H9 (cell line): ENCODE data around the gene CDKN2C. TPM values are rescaled to one million over a fixed set of nuclear protein-coding genes. Genes with fewer than 3 reads are reported as not detected.

Source experiments
- DNase-seq: peaks from one replicate; pipeline ENCODE4 v3.0.0-alpha.2; 2017
- H2AFZ ChIP-seq: one replicate; pipeline ENCODE4 v1.6.1; 2013; ENCODE audit warnings: mild to moderate bottlenecking, low read length, control low read depth, moderate library complexity
- H2AK5ac ChIP-seq: 2 replicates; pipeline ENCODE4 v1.6.1; 2013; ENCODE audit warnings: low read length, control low read depth, mixed read lengths; ENCODE audit not compliant: insufficient read length
- H2BK120ac ChIP-seq: one replicate; pipeline ENCODE4 v1.6.1; 2013; ENCODE audit warnings: low read depth, mild to moderate bottlenecking, low read length, control low read depth, inconsistent platforms; ENCODE audit not compliant: poor library complexity, severe bottlenecking
- H2BK12ac ChIP-seq: 2 replicates; pipeline ENCODE4 v1.6.1; 2013; ENCODE audit warnings: low read length, control low read depth, mixed read lengths, low read depth; ENCODE audit not compliant: insufficient read length
- H2BK15ac ChIP-seq: 2 replicates; pipeline ENCODE4 v1.6.1; 2013; ENCODE audit warnings: low read depth, low read length, control low read depth
- H2BK20ac ChIP-seq: one replicate; pipeline ENCODE4 v1.6.1; 2013; ENCODE audit warnings: low read depth, mild to moderate bottlenecking, low read length, control low read depth, inconsistent platforms; ENCODE audit not compliant: poor library complexity, severe bottlenecking
- H2BK5ac ChIP-seq: 2 replicates; pipeline ENCODE4 v1.6.1; 2013; ENCODE audit warnings: low read length, control low read depth, mixed read lengths; ENCODE audit not compliant: insufficient read length
- H3K14ac ChIP-seq: 2 replicates; pipeline ENCODE4 v1.6.1; 2013; ENCODE audit warnings: low read length, control low read depth; ENCODE audit not compliant: insufficient read depth
- H3K18ac ChIP-seq: 2 replicates; pipeline ENCODE4 v1.6.1; 2013; ENCODE audit warnings: low read depth, mild to moderate bottlenecking, mixed read lengths, low read length, control low read depth; ENCODE audit not compliant: insufficient read length
- H3K23ac ChIP-seq: 2 replicates; pipeline ENCODE4 v1.6.1; 2013; ENCODE audit warnings: low read length, control low read depth, mixed read lengths, low read depth; ENCODE audit not compliant: insufficient read length
- H3K23me2 ChIP-seq: 2 replicates; pipeline ENCODE4 v1.6.1; 2013; ENCODE audit warnings: low read depth, mild to moderate bottlenecking, mixed read lengths, low read length, control low read depth; ENCODE audit not compliant: insufficient read length, poor library complexity, severe bottlenecking
- H3K27ac ChIP-seq: 2 replicates; pipeline ENCODE4 v1.5.1; 2013; ENCODE audit warnings: low read length, control low read depth, mixed read lengths, low read depth; ENCODE audit not compliant: insufficient read length
- H3K27me3 ChIP-seq: 2 replicates; pipeline ENCODE4 v1.6.1; 2013; ENCODE audit warnings: low read length, control low read depth, inconsistent platforms; ENCODE audit not compliant: insufficient read depth
- H3K4ac ChIP-seq: 2 replicates; pipeline ENCODE4 v1.6.1; 2013; ENCODE audit warnings: low read depth, mild to moderate bottlenecking, control low read depth, inconsistent platforms, low read length, moderate library complexity
- H3K4me1 ChIP-seq: 2 replicates; pipeline ENCODE4 v1.6.1; 2013; ENCODE audit warnings: low read length, control low read depth, inconsistent platforms; ENCODE audit not compliant: insufficient read depth
- H3K4me2 ChIP-seq: 2 replicates; pipeline ENCODE4 v1.6.1; 2013; ENCODE audit warnings: low read length, control low read depth, mixed read lengths; ENCODE audit not compliant: insufficient read length, insufficient read depth
- H3K56ac ChIP-seq: 2 replicates; pipeline ENCODE4 v1.6.1; 2013; ENCODE audit warnings: low read depth, mild to moderate bottlenecking, mixed read lengths, low read length, control low read depth; ENCODE audit not compliant: insufficient read length
- H3K79me1 ChIP-seq: 2 replicates; pipeline ENCODE4 v1.6.1; 2013; ENCODE audit warnings: low read depth, mild to moderate bottlenecking, moderate library complexity, low read length, control low read depth, inconsistent platforms; ENCODE audit not compliant: insufficient read depth, poor library complexity, severe bottlenecking
- H3K79me2 ChIP-seq: 2 replicates; pipeline ENCODE4 v1.6.1; 2013; ENCODE audit warnings: low read length, control low read depth, inconsistent platforms; ENCODE audit not compliant: insufficient read depth
- H3K9ac ChIP-seq: 2 replicates; pipeline ENCODE4 v1.6.1; 2013; ENCODE audit warnings: low read length, control low read depth, mixed read lengths; ENCODE audit not compliant: insufficient read length; ENCODE audit errors: extremely low read depth
- H3K9me3 ChIP-seq: one replicate; pipeline ENCODE4 v1.6.1; 2013; ENCODE audit warnings: low read depth, low read length, inconsistent platforms; ENCODE audit not compliant: control insufficient read depth
- H3T11ph ChIP-seq: one replicate; pipeline ENCODE4 v1.6.1; 2013; ENCODE audit warnings: mild to moderate bottlenecking, low read length, control low read depth, inconsistent platforms
- H4K20me1 ChIP-seq: one replicate; pipeline ENCODE4 v1.6.1; 2013; ENCODE audit not compliant: control insufficient read depth, insufficient read length, insufficient read depth
- H4K5ac ChIP-seq: 2 replicates; pipeline ENCODE4 v1.6.1; 2013; ENCODE audit warnings: low read depth, mild to moderate bottlenecking, mixed read lengths, low read length, control low read depth; ENCODE audit not compliant: insufficient read length
- H4K8ac ChIP-seq: replicated peaks from 2 replicates; pipeline ENCODE4 v1.6.1; 2013; ENCODE audit warnings: low read length, control low read depth, mixed read lengths, low read depth; ENCODE audit not compliant: insufficient read length
- H4K91ac ChIP-seq: 2 replicates; pipeline ENCODE4 v1.6.1; 2013; ENCODE audit warnings: low read depth, mild to moderate bottlenecking, moderate library complexity, mixed read lengths, low read length, control low read depth; ENCODE audit not compliant: insufficient read length
- H3K27ac Mint-ChIP-seq, 3 experiments: 2 replicates in 2 of 3; 3 replicates in 1 of 3; pipeline ENCODE4 v1.8.0; 2020 to 2021; ENCODE audit warnings: mixed read lengths in 3 of 3, mild to moderate bottlenecking in 1 of 3, moderate library complexity in 1 of 3
- H3K27me3 Mint-ChIP-seq: 2 replicates; pipeline ENCODE4 v1.8.0; 2021; ENCODE audit warnings: low read depth, mild to moderate bottlenecking, moderate library complexity, mixed read lengths
- H3K36me3 Mint-ChIP-seq, 3 experiments: 2 replicates in 2 of 3; 3 replicates in 1 of 3; pipeline ENCODE4 v1.8.0; 2020 to 2021; ENCODE audit warnings: low read depth in 3 of 3, mixed read lengths in 3 of 3; ENCODE audit not compliant: insufficient read depth in 1 of 3
- H3K4me1 Mint-ChIP-seq, 2 experiments: 2 replicates each; pipeline ENCODE4 v1.8.0; 2020; ENCODE audit warnings: mixed read lengths in 2 of 2
- H3K4me3 Mint-ChIP-seq, 2 experiments: 2 replicates in 1 of 2; 3 replicates in 1 of 2; pipeline ENCODE4 v1.8.0; 2020 to 2021; ENCODE audit warnings: mild to moderate bottlenecking in 2 of 2, mixed read lengths in 2 of 2, moderate library complexity in 1 of 2
- H3K9me3 Mint-ChIP-seq, 2 experiments: 2 replicates in 1 of 2; 3 replicates in 1 of 2; pipeline ENCODE4 v1.8.0; 2020; ENCODE audit warnings: mild to moderate bottlenecking in 2 of 2, mixed read lengths in 2 of 2, moderate library complexity in 1 of 2
- CTCF ChIP-seq: fragments of 200-600 bp; sonication (generic); conservative IDR thresholded peaks from 3 replicates; pipeline ENCODE4 v1.8.0; 2021; ENCODE audit warnings: antibody characterized with exemption, mild to moderate bottlenecking
- WGBS: extraction: QIAGEN DNeasy Blood & Tissue Kit; methylation state at CpG from one replicate; pipeline ENCODE4 v1.1.7; 2013; ENCODE audit warnings: missing lambda C conversion rate, low lambda C conversion rate, mixed read lengths; ENCODE audit not compliant: insufficient read length; ENCODE audit errors: extremely low coverage; 5-methylcytosine and 5-hydroxymethylcytosine counted together
- total RNA-seq: library from RNA; stranded (reverse); gene quantifications from 2 replicates; pipeline ENCODE4 v1.2.1, GENCODE V29; 2021

Gene CDKN2C
- total RNA-seq, 1 experiment from 2014 or later, result not detected

- Mint-ChIP-seq H3K9me3 (no peaks in the 10 kb centered on the region; a peak in 1 of 5 replicates), H3K27me3 (peaks cover 86% of the 10 kb centered on the region), H3K27ac (no peak overlapping the region), H3K4me3 (no peak overlapping the region), H3K4me1 (peaks cover 10% of the 10 kb centered on the region in 2 experiments), H3K36me3 (no peaks in the 10 kb centered on the region; a peak in 1 of 7 replicates)
- WGBS, result no CpG with 5 or more reads among the region's 3 CpGs
- H3K4me1 ChIP-seq, result no peaks in the 10 kb centered on the region
- no peaks in the 10 kb centered on the region for H4K20me1 ChIP-seq
- no peak overlapping the region for H4K5ac ChIP-seq
- DNase-seq, result no peak
- H3K56ac ChIP-seq, result no peak overlapping the region
- H3K9ac ChIP-seq, result no peak overlapping the region
- no peak overlapping the region for H2BK12ac ChIP-seq
- H3K27ac ChIP-seq, result no peak overlapping the region
- no peak overlapping the region for H3T11ph ChIP-seq
- no peak overlapping the region for H3K4me2 ChIP-seq
- H3K27me3 ChIP-seq, result peaks cover 11% of the 10 kb centered on the region; the same call in 1 of the 2 replicates
- no peak overlapping the region for H3K4ac ChIP-seq
- no peak overlapping the region for H2BK15ac ChIP-seq
- H3K23me2 ChIP-seq, result peaks cover 5% of the 10 kb centered on the region
- H3K23ac ChIP-seq, result no peak overlapping the region
- no peak overlapping the region for H3K18ac ChIP-seq
- TF ChIP-seq CTCF, result no peak
- H2BK20ac ChIP-seq, result no peak overlapping the region
- H3K14ac ChIP-seq, result no peak overlapping the region
- no peak overlapping the region for H2BK5ac ChIP-seq
- H3K79me1 ChIP-seq, result no peaks in the 10 kb centered on the region
- H2AK5ac ChIP-seq, result no peak overlapping the region
- no peak overlapping the region for H4K91ac ChIP-seq
- no peak overlapping the region for H2BK120ac ChIP-seq
- H3K9me3 ChIP-seq, result no peaks in the 10 kb centered on the region
- H3K79me2 ChIP-seq, result no peaks in the 10 kb centered on the region
- no peak overlapping the region for H4K8ac ChIP-seq
- H2AFZ ChIP-seq, result no peak overlapping the region
Measured at GRCh38 chr1:50982611-50983010, 12.6 kb downstream of the CDKN2C start.
